Sciatic nerve (tissue), 2 donors: Measurements from ENCODE around the gene VASP. TPM values are rescaled to one million over a fixed set of nuclear protein-coding genes. Genes with fewer than 3 reads are reported as not detected.

Experiments used
- ATAC-seq: fragments of 200-7000 bp; cut with Tn5 transposase; one replicate; pipeline ENCODE4 v1.9.1; 2020; ENCODE audit warnings: mild to moderate bottlenecking, moderate library complexity
- DNase-seq: peaks from one replicate; pipeline ENCODE4 v3.0.0-alpha.2; 2020; ENCODE audit warnings: low spot score
- intact Hi-C: fragments of 100-400 bp; cut with DNase I; formaldehyde crosslinking; loops from one replicate; pipeline ENCODE4 v1.14.2; 2022
- total RNA-seq: library from RNA; stranded (reverse); fragmentation: NEBNext Ultra II Directional; extraction: Animal tissue kit (Norgen Biotek cat#: 25700); gene quantifications from one replicate; pipeline ENCODE4 v1.2.1, GENCODE V29; 2021
- donor health status: DM: no; HTN: no; CAD: no.
- donor health status: DM: no; HTN: no; CAD: no.

The VASP gene
- total RNA-seq, 1 donor from 2014 or later: 72.1 TPM

- intact Hi-C loops: no loop called here
- DNase-seq: no peak
- no peak for ATAC-seq
Observed at GRCh38 chr19:45472563-45473366, 34.5 kb upstream of the VASP start.

DNA sequence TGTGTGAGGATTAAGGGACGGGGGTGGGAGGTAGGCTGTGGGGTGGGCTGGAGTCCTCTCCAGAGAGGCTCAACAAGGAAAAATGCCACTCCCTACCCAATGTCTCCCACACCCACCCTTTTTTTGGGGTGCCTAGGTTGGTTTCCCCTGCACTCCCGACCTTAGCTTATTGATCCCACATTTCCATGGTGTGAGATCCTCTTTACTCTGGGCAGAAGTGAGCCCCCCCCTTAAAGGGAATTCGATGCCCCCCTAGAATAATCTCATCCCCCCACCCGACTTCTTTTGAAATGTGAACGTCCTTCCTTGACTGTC lies 34.0 kb upstream of the VASP start:
- no peak for ATAC-seq
- intact Hi-C loops: no loop called here
- no peak for DNase-seq

DNA sequence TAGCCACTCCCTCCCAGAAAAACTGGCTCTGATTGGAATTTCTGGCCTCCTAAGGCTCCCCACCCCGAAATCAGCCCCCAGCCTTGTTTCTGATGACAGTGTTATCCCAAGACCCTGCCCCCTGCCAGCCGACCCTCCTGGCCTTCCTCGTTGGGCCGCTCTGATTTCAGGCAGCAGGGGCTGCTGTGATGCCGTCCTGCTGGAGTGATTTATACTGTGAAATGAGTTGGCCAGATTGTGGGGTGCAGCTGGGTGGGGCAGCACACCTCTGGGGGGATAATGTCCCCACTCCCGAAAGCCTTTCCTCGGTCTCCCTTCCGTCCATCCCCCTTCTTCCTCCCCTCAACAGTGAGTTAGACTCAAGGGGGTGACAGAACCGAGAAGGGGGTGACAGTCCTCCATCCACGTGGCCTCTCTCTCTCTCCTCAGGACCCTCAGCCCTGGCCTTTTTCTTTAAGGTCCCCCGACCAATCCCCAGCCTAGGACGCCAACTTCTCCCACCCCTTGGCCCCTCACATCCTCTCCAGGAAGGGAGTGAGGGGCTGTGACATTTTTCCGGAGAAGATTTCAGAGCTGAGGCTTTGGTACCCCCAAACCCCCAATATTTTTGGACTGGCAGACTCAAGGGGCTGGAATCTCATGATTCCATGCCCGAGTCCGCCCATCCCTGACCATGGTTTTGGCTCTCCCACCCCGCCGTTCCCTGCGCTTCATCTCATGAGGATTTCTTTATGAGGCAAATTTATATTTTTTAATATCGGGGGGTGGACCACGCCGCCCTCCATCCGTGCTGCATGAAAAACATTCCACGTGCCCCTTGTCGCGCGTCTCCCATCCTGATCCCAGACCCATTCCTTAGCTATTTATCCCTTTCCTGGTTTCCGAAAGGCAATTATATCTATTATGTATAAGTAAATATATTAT lies 33.3 kb upstream of the VASP start:
- intact Hi-C loops: no loop called here
- DNase-seq (no peak), ATAC-seq (no peak)

DNA sequence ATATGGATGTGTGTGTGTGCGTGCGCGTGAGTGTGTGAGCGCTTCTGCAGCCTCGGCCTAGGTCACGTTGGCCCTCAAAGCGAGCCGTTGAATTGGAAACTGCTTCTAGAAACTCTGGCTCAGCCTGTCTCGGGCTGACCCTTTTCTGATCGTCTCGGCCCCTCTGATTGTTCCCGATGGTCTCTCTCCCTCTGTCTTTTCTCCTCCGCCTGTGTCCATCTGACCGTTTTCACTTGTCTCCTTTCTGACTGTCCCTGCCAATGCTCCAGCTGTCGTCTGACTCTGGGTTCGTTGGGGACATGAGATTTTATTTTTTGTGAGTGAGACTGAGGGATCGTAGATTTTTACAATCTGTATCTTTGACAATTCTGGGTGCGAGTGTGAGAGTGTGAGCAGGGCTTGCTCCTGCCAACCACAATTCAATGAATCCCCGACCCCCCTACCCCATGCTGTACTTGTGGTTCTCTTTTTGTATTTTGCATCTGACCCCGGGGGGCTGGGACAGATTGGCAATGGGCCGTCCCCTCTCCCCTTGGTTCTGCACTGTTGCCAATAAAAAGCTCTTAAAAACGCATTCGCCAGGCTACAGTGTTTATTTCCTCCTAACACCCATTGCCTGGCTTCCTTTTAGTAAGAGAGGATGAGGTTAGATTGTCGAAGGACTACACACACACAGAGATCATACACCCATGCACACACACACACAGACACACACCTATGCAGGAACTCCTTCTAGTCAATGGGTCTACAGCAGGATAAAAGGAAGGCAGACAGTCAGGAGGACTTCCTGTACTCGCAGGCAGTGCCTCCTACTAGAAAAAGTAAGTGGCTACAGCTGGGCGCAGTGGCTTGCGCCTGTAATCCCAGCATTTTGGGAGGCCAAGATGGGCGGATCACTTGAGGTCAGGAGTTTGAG lies 32.4 kb upstream of the VASP start:
- no peak for DNase-seq
- ATAC-seq: no peak
- intact Hi-C loops: no loop called here

DNA sequence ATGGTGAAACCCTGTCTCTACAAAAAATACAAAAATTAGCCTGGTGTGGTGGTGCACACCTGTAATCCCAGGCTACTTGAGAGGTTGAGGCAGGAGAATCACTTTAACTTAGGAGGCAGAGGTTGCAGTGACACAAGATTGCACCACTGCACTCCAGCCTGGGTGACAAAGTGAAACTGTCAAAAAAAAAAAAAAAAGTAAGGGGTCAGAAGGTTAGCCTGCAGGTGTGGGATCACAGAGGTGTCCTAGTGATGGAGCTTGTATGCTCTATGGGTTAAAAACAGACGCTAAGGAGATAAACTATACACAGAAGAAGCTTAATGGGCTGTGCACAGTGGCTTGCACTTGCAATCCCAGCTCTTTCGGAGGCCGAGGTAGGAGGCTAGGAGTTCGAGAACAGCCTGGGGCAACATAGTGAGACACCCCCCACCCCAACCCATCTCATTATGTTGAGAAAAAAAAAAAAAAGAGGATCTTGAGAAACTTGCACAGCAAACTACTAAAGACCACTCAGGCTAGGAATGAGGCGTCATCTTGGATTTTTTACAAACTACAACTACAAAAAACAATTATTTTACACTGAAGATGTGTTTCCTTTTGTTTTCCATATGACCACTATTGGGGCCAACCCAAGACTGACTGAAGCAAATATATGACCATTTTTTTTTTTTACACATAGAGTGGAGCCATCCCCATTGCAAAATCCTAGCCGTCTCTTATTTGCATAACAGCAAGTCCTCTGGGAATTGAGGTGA lies 31.6 kb upstream of the VASP start:
- intact Hi-C loops: loop anchor here (2.0 kb wide), 1 partner anchor 39 kb away; no protein-coding TSS in a partner anchor
- no peak for DNase-seq
- no peak for ATAC-seq

GRCh38 chr19:45476304-45476703 lies 31.0 kb upstream of the VASP start:
- ATAC-seq (no peak), DNase-seq (no peak)
- intact Hi-C loops: loop anchor here (2.0 kb wide), 1 partner anchor 40 kb away; no protein-coding TSS in a partner anchor

DNA sequence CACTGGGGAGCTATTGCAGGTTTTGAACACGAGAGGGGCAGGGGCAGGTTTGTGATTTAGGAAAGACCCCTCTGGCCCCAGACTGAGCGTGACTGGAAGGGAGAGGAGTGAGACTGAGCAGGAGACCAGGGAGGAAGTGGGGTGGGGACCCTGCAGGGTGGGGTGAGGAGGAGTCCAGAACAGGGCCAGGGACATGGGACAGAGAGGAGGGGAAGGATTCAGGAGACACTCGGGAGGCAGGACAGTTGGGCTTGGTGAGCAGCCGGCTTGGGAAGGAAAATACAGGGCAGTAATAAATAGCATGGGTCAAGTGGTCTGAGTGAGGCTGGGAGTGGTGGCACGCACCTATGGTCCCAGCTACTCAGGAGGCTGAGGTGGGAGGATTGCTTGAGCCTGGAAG lies 30.1 kb upstream of the VASP start:
- no peak for ATAC-seq
- intact Hi-C loops: loop anchor here (2.0 kb wide), 1 partner anchor 40 kb away; no protein-coding TSS in a partner anchor
- no peak for DNase-seq

DNA sequence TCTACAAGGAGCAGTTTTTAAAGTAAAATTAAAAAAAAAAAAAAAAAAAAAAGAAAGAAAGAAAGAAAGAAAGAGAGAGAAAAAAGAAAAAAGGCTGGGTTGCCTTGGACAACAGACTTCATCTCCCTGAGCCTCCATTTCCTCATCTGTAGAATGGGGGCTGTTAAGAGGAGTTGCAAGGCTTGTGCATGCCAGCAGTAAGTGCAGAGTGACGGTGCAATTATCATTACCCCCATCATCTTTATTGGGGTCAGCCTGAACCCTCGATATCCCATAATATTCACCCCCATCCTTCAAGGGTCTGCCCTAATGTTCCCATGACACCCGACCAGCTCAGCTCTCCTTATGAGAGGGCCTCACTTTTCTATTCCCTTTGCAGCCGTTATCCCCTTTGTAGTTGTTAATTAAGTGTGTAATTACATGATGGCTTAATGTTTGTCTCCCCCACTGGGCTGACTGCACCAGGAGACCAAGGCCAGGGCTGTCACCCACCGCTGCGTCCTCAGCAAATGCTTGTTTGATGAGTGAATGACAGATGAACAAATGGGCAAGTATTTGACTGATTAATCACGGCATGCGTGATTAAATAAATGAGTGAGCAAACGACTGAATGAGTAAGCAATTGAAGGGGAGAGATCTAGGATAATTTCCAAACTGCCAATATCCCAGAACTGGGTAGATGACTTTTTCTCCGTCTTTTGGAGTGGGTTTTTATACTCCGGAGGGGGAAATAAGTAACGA lies 29.4 kb upstream of the VASP start:
- DNase-seq (no peak), ATAC-seq (peak; percentile 3)
- intact Hi-C loops: loop anchor here (2.0 kb wide), 1 partner anchor 41 kb away; no protein-coding TSS in a partner anchor

- ATAC-seq: peak; percentile 93
- DNase-seq: peak; percentile 91
- intact Hi-C loops: no loop called here
Observed at GRCh38 chr19:45478454-45479238, 28.6 kb upstream of the VASP start.

GRCh38 chr19:45483033-45483432 lies 24.2 kb upstream of the VASP start:
- intact Hi-C loops: loop anchor here (5.0 kb wide), 1 partner anchor 611 kb away; no protein-coding TSS in a partner anchor
- DNase-seq (no peak), ATAC-seq (no peak)

GRCh38 chr19:45484273-45484945 lies 22.9 kb upstream of the VASP start:
- intact Hi-C loops: loop anchor here (5.0 kb wide), 1 partner anchor 612 kb away; no protein-coding TSS in a partner anchor
- DNase-seq (no peak), ATAC-seq (no peak)

- intact Hi-C loops: no loop called here
- DNase-seq (peak; percentile 99), ATAC-seq (peak; percentile 99)
Observed at GRCh38 chr19:45485305-45486077, 21.8 kb upstream of the VASP start.

DNA sequence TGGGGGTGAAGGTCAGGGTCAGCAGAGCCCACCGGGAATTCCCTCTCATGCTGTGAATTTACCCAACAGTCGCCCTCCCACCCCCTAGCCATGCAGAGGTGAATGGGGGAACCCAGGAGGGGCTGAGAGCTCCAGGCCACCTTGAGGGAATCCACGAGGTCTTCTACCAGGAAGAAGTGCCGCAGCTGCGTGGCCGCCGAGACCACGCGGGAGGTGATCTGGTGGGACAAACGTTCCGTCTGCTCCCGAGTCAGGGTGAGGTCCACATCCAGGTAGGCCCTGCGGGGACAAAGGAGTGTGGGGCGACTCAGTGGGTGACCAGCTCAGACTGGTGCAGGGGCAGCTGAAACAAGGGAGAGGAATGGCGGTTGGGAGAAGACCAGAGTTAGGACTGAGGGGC lies 18.6 kb upstream of the VASP start:
- DNase-seq: no peak
- no peak for ATAC-seq

DNA sequence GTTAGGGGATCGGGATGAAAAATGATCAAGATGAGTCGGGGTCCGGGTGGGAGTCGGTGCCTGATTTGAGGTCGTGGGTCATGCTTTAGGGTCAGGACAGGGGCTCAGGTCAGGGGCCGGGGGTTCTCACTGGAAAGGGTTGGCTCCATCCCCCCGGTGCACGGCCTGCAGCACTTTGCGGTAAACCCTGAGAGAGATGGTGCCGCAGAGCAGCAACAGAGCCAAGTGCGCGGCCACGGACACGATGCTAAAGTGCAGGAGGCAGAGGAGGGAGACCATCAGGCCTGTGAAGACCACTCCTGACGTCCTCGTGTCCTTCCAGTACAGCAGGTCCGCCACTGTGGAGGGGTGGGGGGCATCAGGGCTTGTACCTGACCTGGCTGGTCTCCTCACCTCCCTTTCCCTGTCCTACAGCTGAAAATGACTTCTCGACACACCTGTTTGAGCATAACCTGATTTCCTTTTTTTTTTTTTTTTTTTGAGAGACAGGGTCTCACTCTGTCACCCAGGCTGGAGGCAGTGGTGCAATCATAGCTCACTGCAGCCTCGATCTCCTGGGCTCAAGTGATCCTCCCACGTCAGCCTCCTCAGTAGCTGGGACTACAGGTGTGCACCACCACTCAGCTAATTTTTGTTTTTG lies 17.9 kb upstream of the VASP start:
- no peak for ATAC-seq
- intact Hi-C loops: no loop called here
- no peak for DNase-seq

More for the DNA sequence above, 18.6 kb upstream of the VASP start:
- intact Hi-C loops: no loop called here

DNA sequence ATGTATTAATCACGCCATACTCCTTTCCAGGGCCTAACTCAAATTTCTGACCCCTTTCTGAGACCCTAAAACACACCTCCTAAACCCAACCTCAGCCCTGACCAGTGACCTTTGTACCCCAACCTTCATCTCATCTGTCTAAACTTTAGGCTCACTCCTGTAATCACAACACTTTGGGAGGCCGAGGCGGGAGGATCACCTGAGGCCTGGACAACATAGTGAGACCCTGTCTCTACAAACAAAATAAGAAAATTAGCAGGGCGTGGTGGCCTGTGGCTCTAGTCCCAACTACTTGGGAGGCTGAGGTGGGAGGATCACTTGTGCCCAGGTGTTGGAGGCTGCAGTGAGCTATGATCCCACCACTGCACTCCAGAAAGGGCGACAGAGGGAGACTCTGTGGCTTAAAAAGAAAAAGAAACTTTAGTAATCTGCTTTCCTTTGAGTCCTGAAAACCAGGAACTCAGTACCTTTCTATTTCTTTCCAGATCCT lies 15.1 kb upstream of the VASP start:
- intact Hi-C loops: no loop called here
- DNase-seq (no peak), ATAC-seq (no peak)
